ENCODE results near the gene SRSF1.

SRSF1 gene

GRCh38 chr17:58006924-58007780 is at the start of gene SRSF1:
Gene SRSF1, minus strand, starts transcription at chr17:58007246. Its CDS starts 109 bp downstream, at chr17:58007137.
- peak within 1 kb of the TSS; percentile 91 for H3K4me3 ChIP-seq (ENCODE audit: control insufficient read depth, low read depth, low read length)
- peak; percentile 88 for DNase-seq (ENCODE audit: low read depth)
- TF ChIP-seq, protein P1, sequence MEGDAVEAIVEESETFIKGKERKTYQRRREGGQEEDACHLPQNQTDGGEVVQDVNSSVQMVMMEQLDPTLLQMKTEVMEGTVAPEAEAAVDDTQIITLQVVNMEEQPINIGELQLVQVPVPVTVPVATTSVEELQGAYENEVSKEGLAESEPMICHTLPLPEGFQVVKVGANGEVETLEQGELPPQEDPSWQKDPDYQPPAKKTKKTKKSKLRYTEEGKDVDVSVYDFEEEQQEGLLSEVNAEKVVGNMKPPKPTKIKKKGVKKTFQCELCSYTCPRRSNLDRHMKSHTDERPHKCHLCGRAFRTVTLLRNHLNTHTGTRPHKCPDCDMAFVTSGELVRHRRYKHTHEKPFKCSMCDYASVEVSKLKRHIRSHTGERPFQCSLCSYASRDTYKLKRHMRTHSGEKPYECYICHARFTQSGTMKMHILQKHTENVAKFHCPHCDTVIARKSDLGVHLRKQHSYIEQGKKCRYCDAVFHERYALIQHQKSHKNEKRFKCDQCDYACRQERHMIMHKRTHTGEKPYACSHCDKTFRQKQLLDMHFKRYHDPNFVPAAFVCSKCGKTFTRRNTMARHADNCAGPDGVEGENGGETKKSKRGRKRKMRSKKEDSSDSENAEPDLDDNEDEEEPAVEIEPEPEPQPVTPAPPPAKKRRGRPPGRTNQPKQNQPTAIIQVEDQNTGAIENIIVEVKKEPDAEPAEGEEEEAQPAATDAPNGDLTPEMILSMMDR (IDR thresholded peaks at IDR 0.05; ENCODE audit: control insufficient read depth, insufficient read depth, low read depth, low read length, missing control alignments), result no peak

DNA sequence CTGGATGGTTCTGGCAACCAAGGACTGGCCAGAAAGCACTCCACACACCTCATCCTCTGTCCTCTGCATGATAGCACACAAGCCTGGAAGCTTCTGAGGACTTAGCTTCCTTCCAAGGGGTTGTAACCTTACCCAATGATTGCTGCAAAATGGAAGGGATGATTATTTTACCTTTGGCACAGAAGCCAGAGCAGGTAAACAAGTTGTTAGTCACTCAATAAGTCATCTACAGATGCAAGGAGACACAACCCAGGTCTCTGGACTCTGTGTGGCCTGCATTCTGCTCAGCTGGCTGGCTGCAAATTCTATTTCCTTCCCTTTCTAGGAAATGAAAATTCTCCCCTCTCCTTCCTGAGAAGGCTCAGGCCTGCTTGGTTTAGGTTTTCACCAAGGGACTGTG is 49.4 kb upstream of the SRSF1 start:
- H3K4me3 ChIP-seq (ENCODE audit: control insufficient read depth, low read depth, low read length), result no peak overlapping the region
- DNase-seq (ENCODE audit: low read depth), result no peak
- TF ChIP-seq, protein P1 (IDR thresholded peaks at IDR 0.05; ENCODE audit: control insufficient read depth, insufficient read depth, low read depth, low read length, missing control alignments), result no peak

DNA sequence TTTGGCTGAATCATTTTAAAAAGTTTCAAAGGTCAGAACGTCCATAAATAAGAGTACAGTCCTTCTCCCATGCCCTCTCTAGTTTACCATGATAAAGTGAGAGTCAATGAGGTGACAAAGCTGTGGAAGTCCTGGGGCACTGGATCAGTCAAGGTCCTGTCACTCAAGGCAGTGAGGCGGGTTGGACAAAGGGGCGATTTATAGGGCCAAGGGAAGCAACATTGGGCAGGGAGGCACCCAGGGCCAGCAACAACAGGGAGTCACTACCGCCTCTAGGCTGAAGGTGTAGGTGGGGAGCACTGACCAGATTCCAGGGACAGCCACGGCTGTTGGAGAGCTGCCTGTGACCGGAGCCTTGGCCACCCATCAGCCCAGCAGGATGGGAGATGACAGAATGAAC is 47.6 kb upstream of the SRSF1 start:
- TF ChIP-seq, protein P1 (IDR thresholded peaks at IDR 0.05; ENCODE audit: control insufficient read depth, insufficient read depth, low read depth, low read length, missing control alignments), result no peak
- no peak for DNase-seq (ENCODE audit: low read depth)
- no peak overlapping the region for H3K4me3 ChIP-seq (ENCODE audit: control insufficient read depth, low read depth, low read length)

DNA sequence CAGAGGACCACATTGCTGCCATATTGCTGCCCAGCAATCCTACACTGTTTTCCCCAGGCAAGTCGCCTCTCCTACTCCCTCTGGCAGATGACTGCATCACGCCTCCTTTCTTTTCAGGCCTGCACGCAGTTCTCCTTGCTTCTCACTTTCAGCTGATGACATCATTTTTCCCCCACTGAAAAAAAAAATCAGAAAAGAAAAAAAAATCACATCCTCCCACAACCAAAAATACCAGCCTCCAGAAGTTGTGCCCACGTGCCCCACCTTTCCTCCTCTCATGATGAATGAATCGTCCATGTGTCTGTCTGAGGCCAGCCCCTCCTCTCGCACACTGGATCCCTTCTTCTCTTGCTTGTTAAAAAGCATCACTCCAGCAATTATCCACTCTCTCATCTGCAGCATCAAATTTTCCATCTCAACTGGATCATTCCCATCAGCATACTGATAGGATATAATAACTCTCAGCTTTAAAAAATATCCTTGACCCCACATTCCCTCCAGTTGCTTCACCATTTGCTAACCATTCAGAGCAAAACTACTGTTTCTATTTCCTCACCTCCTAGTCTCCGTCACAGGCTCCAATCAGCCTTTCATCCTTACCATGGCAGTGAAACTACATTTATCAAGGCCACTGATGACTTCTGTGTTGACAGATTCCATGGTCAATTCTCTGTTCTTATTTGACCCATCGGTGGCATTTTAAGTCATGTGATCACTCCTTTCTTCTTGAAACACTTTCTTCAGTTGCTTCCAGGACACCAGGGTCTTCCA is 46.1 kb upstream of the SRSF1 start:
- TF ChIP-seq, protein P1 (IDR thresholded peaks at IDR 0.05; ENCODE audit: control insufficient read depth, insufficient read depth, low read depth, low read length, missing control alignments), result no peak
- DNase-seq (ENCODE audit: low read depth), result no peak
- H3K4me3 ChIP-seq (ENCODE audit: control insufficient read depth, low read depth, low read length), result no peak overlapping the region

DNA sequence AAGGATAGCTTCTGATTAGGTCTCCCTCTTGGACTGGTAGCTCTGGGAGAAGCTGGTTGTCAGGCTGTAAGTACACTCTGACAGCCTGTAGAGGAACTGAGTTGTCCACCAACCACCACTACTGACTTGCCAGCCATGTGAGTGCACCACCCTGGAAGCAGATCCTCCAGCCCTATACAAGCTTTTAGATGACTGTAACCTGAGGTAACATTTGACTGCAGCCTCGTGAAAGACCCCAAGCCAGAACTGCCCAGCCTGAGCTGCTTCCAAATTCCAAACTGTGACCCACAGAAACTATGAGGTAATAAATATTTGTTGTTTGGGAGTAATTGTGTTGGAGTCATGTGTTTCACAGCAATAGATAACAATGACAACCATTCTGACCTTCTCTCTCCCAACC is 45.4 kb upstream of the SRSF1 start:
- H3K4me3 ChIP-seq (ENCODE audit: control insufficient read depth, low read depth, low read length), result no peak overlapping the region
- DNase-seq (ENCODE audit: low read depth), result no peak
- TF ChIP-seq, protein P1 (IDR thresholded peaks at IDR 0.05; ENCODE audit: control insufficient read depth, insufficient read depth, low read depth, low read length, missing control alignments), result no peak

DNA sequence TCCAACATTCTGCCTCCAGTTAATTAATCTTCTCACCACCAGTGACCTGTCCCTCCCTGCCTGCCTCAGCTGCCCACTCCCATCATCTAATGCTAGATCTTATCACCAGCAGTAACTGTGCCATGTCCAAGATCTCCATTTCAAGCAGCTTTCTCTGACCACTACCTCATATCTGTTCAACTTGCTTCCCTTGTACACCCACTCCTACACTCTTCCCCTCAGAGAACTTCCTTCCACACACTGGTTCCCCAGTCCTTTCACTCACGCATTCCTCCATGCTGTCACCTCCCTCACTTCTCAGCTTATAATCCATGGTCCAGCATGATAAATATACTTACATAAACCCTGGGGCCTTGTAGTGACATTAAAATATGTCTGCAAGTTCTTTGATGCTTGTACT is 44.4 kb upstream of the SRSF1 start:
- TF ChIP-seq, protein P1 (IDR thresholded peaks at IDR 0.05; ENCODE audit: control insufficient read depth, insufficient read depth, low read depth, low read length, missing control alignments), result no peak
- H3K4me3 ChIP-seq (ENCODE audit: control insufficient read depth, low read depth, low read length), result no peak overlapping the region
- DNase-seq (ENCODE audit: low read depth), result no peak

Measured in AG09309 (cell line).